Liver (tissue), 3 donors: ENCODE data around the gene TLE2.

ENCODE experiments used
- ATF3 ChIP-seq: IDR thresholded peaks from 2 replicates; pipeline ENCODE4 v1.6.1; 2016; ENCODE audit warnings: antibody characterized with exemption
- CTCF ChIP-seq: fragments of 150-350 bp; IDR thresholded peaks from 2 replicates; pipeline ENCODE4 v1.5.1; 2017; ENCODE audit warnings: improper control_type of control experiment, low read depth, low read length; ENCODE audit not compliant: missing input control
- EGR1 ChIP-seq, 2 donors: IDR thresholded peaks; 2 replicates each; pipeline ENCODE4 v1.6.1; 2016 to 2018; ENCODE audit warnings: antibody characterized with exemption in 2 of 2, low read depth in 2 of 2
- TAF1 ChIP-seq: conservative IDR thresholded peaks from 2 replicates; pipeline ENCODE4 v1.6.1; 2016; ENCODE audit warnings: antibody characterized with exemption, mild to moderate bottlenecking
- ZBTB33 ChIP-seq: IDR thresholded peaks from 2 replicates; pipeline ENCODE4 v1.6.1; 2016; ENCODE audit warnings: antibody characterized with exemption
- donor health status: healthy.
- donor health status: healthy.

GRCh38 chr19:3039641-3040077 is 10.6 kb upstream of the TLE2 start:
- TF ChIP-seq CTCF (no peak), TAF1 (no peak), EGR1 (IDR thresholded peaks at IDR 0.05; ENCODE audit: low read depth in 2 of 2) (no peak), ATF3 (no peak), ZBTB33 (no peak)
